Hepatocyte (in vitro differentiated cells): ENCODE measurements around the gene NAP1L4. TPM values are rescaled to one million over a fixed set of nuclear protein-coding genes. Genes with fewer than 3 reads are reported as not detected.

ENCODE experiments used
- DNase-seq: peaks from one replicate; pipeline ENCODE4 v3.0.0-alpha.2; 2016; ENCODE audit warnings: low spot score
- H2AFZ ChIP-seq: fragments of 200-600 bp; sonication (generic); 2 replicates; pipeline ENCODE4 v1.6.0; 2016; ENCODE audit warnings: antibody characterized with exemption, mild to moderate bottlenecking
- H3K27ac ChIP-seq: fragments of 200-600 bp; sonication (generic); 2 replicates; pipeline ENCODE4 v1.5.1; 2016; ENCODE audit warnings: mild to moderate bottlenecking
- H3K27me3 ChIP-seq: fragments of 200-600 bp; sonication (generic); 2 replicates; pipeline ENCODE4 v1.6.1; 2016
- H3K36me3 ChIP-seq: fragments of 200-600 bp; sonication (generic); replicated peaks from 2 replicates; pipeline ENCODE4 v1.5.1; 2016; ENCODE audit warnings: low read depth; ENCODE audit not compliant: insufficient read depth
- H3K4me1 ChIP-seq: fragments of 200-600 bp; sonication (generic); 2 replicates; pipeline ENCODE4 v1.5.1; 2016; ENCODE audit warnings: mild to moderate bottlenecking, moderate library complexity; ENCODE audit not compliant: insufficient read depth
- H3K4me2 ChIP-seq: fragments of 200-600 bp; sonication (generic); 2 replicates; pipeline ENCODE4 v1.6.0; 2016
- H3K4me3 ChIP-seq: fragments of 200-600 bp; sonication (generic); 2 replicates; pipeline ENCODE4 v1.5.1; 2016; ENCODE audit warnings: mild to moderate bottlenecking
- H3K79me2 ChIP-seq: fragments of 200-600 bp; sonication (generic); 2 replicates; pipeline ENCODE4 v1.6.0; 2017; ENCODE audit warnings: mild to moderate bottlenecking
- H3K9me2 ChIP-seq: fragments of 200-600 bp; sonication (generic); replicated peaks from 2 replicates; pipeline ENCODE4 v1.6.0; 2017; ENCODE audit warnings: mild to moderate bottlenecking; ENCODE audit not compliant: insufficient read depth
- H3K9me3 ChIP-seq: fragments of 200-600 bp; sonication (generic); 2 replicates; pipeline ENCODE4 v1.5.1; 2016; ENCODE audit warnings: low read depth, mild to moderate bottlenecking
- H4K20me1 ChIP-seq: fragments of 200-600 bp; sonication (generic); 2 replicates; pipeline ENCODE4 v1.6.0; 2016; ENCODE audit warnings: mild to moderate bottlenecking; ENCODE audit not compliant: insufficient read depth, poor library complexity, severe bottlenecking
- EZH2 ChIP-seq: fragments of 200-600 bp; sonication (generic); IDR thresholded peaks from 2 replicates; pipeline ENCODE4 v1.6.1; 2016; ENCODE audit warnings: antibody characterized with exemption, mild to moderate bottlenecking, borderline replicate concordance
- EZH2phosphoT487 ChIP-seq: fragments of 200-600 bp; sonication (generic); IDR thresholded peaks from one replicate; pipeline ENCODE4 v1.6.1; 2018; ENCODE audit warnings: antibody characterized with exemption, mild to moderate bottlenecking, low read depth, moderate library complexity; ENCODE audit not compliant: unreplicated experiment, severe bottlenecking
- WGBS: methylation state at CpG from one replicate; pipeline ENCODE4 v1.1.6; 2016; ENCODE audit warnings: low lambda C conversion rate; ENCODE audit errors: missing lambda C conversion rate; 5-methylcytosine and 5-hydroxymethylcytosine counted together
- polyA plus RNA-seq: library from polyadenylated mRNA; unstranded; fragments of >200 nt; fragmentation: Nextera tagmentation; extraction: Ambion mirVana; gene quantifications from 2 replicates; pipeline ENCODE4 v1.2.1, GENCODE V29; 2016
- total RNA-seq: library from RNA; depleted of rRNA; stranded (reverse); fragments of >200 nt; gene quantifications from 2 replicates; pipeline ENCODE4 v1.2.3, GENCODE V29; 2014
- TF ChIP-seq, protein P1 (sequence below): fragments of 200-600 bp; sonication (generic); IDR thresholded peaks from 2 replicates; pipeline ENCODE4 v1.5.1; 2016; ENCODE audit warnings: antibody characterized with exemption, mild to moderate bottlenecking; ENCODE audit not compliant: poor library complexity

The NAP1L4 gene
- total and polyA plus RNA-seq, 2 experiments from 2014 or later: 79.0 to 118 TPM

DNA sequence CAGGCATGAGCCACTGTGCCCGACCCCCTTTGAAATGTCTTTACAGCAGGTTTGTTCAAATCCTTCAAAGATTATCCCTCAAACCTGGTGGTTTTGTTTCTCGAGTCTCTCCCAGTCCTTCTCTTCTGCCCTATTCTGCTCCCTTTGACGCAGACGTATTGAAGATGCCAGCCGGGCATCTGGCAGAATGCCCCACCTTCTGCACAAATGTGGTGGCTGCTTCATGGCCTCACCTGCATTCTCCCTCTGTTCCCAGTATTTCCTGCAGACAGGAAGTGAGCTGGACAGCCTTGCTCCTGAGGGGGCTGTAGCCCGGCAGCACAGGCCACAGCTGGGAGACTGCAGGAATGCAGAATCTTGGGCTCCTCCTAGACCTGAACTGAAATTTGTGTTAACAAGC is 4.8 kb upstream of the NAP1L4 start:
- no peak for DNase-seq
- peaks cover 4% of the 10 kb centered on the region for H3K4me1 ChIP-seq
- no peaks in the 10 kb centered on the region for H3K79me2 ChIP-seq
- no peak overlapping the region for H2AFZ ChIP-seq
- H3K27ac ChIP-seq: no peak overlapping the region
- H3K9me3 ChIP-seq: no peaks in the 10 kb centered on the region
- H3K4me2 ChIP-seq: no peak overlapping the region
- no peaks in the 10 kb centered on the region for H3K27me3 ChIP-seq
- TF ChIP-seq EZH2phosphoT487 (no peak), EZH2 (no peak)
- TF ChIP-seq, protein P1, sequence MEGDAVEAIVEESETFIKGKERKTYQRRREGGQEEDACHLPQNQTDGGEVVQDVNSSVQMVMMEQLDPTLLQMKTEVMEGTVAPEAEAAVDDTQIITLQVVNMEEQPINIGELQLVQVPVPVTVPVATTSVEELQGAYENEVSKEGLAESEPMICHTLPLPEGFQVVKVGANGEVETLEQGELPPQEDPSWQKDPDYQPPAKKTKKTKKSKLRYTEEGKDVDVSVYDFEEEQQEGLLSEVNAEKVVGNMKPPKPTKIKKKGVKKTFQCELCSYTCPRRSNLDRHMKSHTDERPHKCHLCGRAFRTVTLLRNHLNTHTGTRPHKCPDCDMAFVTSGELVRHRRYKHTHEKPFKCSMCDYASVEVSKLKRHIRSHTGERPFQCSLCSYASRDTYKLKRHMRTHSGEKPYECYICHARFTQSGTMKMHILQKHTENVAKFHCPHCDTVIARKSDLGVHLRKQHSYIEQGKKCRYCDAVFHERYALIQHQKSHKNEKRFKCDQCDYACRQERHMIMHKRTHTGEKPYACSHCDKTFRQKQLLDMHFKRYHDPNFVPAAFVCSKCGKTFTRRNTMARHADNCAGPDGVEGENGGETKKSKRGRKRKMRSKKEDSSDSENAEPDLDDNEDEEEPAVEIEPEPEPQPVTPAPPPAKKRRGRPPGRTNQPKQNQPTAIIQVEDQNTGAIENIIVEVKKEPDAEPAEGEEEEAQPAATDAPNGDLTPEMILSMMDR: no peak
- H4K20me1 ChIP-seq: no peaks in the 10 kb centered on the region
- 83% methylated on average over 6 of the region's 6 CpGs for WGBS
- no peaks in the 10 kb centered on the region for H3K36me3 ChIP-seq
- H3K9me2 ChIP-seq: no peaks in the 10 kb centered on the region
- no peak overlapping the region for H3K4me3 ChIP-seq

DNA sequence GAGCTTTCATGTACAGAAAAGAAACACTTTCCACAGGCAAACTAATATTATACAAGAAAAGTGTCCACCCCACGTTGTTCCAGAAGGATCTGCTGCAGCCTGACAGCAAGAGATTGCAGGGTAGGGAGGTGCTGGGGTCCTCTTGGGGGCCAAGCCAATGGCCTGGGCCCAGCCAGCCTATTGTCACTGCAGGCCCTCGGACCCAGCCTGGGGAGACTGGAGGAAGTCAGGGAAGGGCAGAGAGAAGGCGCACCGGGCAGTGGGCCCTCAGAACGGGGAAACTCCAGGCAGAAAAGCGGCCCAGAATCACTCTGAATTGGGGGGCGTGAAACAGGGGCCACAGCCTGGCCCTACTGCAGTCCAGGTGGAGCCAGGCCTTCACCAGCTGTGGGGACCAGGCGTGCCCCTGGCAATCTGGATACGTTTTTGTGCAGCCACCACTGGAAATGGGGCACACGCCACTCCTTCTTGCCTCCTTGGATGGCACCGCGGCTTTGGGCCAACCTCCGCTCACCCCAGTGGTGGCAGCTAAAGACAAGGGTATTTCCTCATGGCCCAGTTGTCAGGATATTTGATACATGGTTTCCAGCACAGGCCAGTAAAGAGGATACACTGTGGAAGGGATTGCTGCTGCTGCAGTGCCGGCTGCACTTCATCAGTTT is 3.9 kb upstream of the NAP1L4 start:
- Histone ChIP-seq H3K4me3 (no peak overlapping the region), H3K27ac (no peak overlapping the region), H3K4me2 (no peak overlapping the region), H3K9me2 (no peaks in the 10 kb centered on the region), H3K9me3 (no peaks in the 10 kb centered on the region), H2AFZ (no peak overlapping the region), H3K27me3 (no peaks in the 10 kb centered on the region), H3K4me1 (peaks cover 4% of the 10 kb centered on the region), H3K79me2 (peaks cover 7% of the 10 kb centered on the region), H4K20me1 (peaks cover 2% of the 10 kb centered on the region), H3K36me3 (no peaks in the 10 kb centered on the region)
- WGBS: 88% methylated on average over 14 of the region's 14 CpGs
- DNase-seq: no peak
- TF ChIP-seq, protein P1: no peak
- no peak for TF ChIP-seq EZH2
- TF ChIP-seq EZH2phosphoT487: no peak

DNA sequence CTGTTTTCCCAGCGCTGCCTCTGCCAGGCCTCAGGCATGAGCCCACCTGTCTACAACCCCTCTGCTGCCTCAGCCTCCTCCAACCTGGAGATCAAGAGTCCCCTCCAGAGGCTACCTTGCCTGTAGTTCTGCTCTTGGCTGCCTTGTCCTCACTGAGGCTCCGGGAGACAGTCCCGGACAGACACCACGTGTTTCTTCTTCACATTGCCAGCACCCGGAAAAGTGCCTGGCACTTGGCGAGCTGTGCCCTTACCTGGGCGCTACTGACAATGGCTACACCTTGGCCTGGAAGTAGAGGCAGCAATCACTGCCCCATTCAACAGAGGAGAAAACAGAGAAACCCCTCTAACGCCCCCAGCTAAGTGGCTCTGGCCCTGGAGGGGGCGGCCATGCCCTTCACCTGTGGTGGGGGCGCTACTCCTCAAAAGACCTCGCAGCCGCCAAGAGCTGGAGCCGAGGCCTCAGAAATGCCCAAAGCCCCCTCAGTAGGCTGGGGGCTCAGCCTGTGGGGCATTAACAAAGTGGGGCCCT is 3.0 kb upstream of the NAP1L4 start:
- Histone ChIP-seq H4K20me1 (peaks cover 12% of the 10 kb centered on the region), H2AFZ (no peak overlapping the region), H3K79me2 (peaks cover 16% of the 10 kb centered on the region), H3K9me2 (no peaks in the 10 kb centered on the region), H3K4me2 (no peak overlapping the region), H3K9me3 (no peaks in the 10 kb centered on the region), H3K27ac (no peak overlapping the region), H3K4me3 (no peak overlapping the region), H3K36me3 (no peaks in the 10 kb centered on the region), H3K27me3 (no peaks in the 10 kb centered on the region), H3K4me1 (peaks cover 5% of the 10 kb centered on the region)
- DNase-seq: no peak
- TF ChIP-seq EZH2: no peak
- TF ChIP-seq, protein P1: no peak
- 87% methylated on average over 13 of the region's 13 CpGs for WGBS
